IMR-90 (cell line): ENCODE results near the gene FAM3D. TPM values are rescaled to one million over a fixed set of nuclear protein-coding genes. Genes with fewer than 3 reads are reported as not detected.

Source experiments
- ATAC-seq: fragments of 200-7000 bp; cut with Tn5 transposase; 2 replicates; pipeline ENCODE4 v1.9.1; 2020; ENCODE audit warnings: low read depth, mild to moderate bottlenecking, moderate library complexity
- BruUV-seq: library from RNA; stranded (reverse); fragments of 400-500 nt; replicated peaks from 2 replicates; lab custom pipeline; 2021; lab: Mats Ljungman, UMichigan
- CTCF ChIA-PET: fragments of 300-600 bp; formaldehyde crosslinking; extraction: SDS; loops from one replicate; lab custom pipeline; 2021; ENCODE audit warnings: antibody characterized with exemption; lab: Yijun Ruan, JAX
- POLR2A ChIA-PET: fragments of 300-600 bp; sonication (Branson Sonifier 250); formaldehyde crosslinking; loops from one replicate; lab custom pipeline; 2022; ENCODE audit warnings: antibody characterized with exemption; ENCODE audit not compliant: unreplicated experiment; lab: Charles Lee
- DNase-seq: peaks from one replicate; pipeline ENCODE4 v3.0.0; 2013
- H2AFZ ChIP-seq: replicated peaks from 2 replicates; pipeline ENCODE3; 2013; ENCODE audit warnings: low read length, mild to moderate bottlenecking; ENCODE audit not compliant: poor library complexity
- H2AK5ac ChIP-seq: 2 replicates; pipeline ENCODE4 v1.6.1; 2013; ENCODE audit warnings: low read depth, low read length, inconsistent platforms
- H2AK9ac ChIP-seq: replicated peaks from 2 replicates; pipeline ENCODE3; 2013; ENCODE audit warnings: mild to moderate bottlenecking, low read depth, low read length, moderate library complexity; ENCODE audit not compliant: poor library complexity
- H2BK120ac ChIP-seq: 2 replicates; pipeline ENCODE4 v1.6.1; 2013; ENCODE audit warnings: low read depth, low read length, inconsistent platforms
- H2BK15ac ChIP-seq: 3 replicates; pipeline ENCODE4 v1.6.1; 2013; ENCODE audit warnings: low read depth, low read length, inconsistent platforms
- H2BK20ac ChIP-seq: 2 replicates; pipeline ENCODE4 v1.6.1; 2013; ENCODE audit warnings: low read depth, mild to moderate bottlenecking, inconsistent platforms, low read length, moderate library complexity
- H2BK5ac ChIP-seq: 2 replicates; pipeline ENCODE4 v1.6.1; 2013; ENCODE audit warnings: mild to moderate bottlenecking, low read depth, low read length, inconsistent platforms; ENCODE audit not compliant: poor library complexity, severe bottlenecking
- H3K14ac ChIP-seq: replicated peaks from 2 replicates; pipeline ENCODE4 v1.6.1; 2013; ENCODE audit warnings: low read depth, low read length, inconsistent platforms
- H3K18ac ChIP-seq: 2 replicates; pipeline ENCODE4 v1.6.1; 2013; ENCODE audit warnings: low read depth, low read length, control low read depth
- H3K23ac ChIP-seq: 2 replicates; pipeline ENCODE4 v1.6.1; 2013; ENCODE audit warnings: low read depth, low read length, inconsistent platforms
- H3K27ac ChIP-seq: 2 replicates; pipeline ENCODE4 v1.5.1; 2013; ENCODE audit warnings: mild to moderate bottlenecking, control low read depth, low read length; ENCODE audit not compliant: insufficient read depth
- H3K27me3 ChIP-seq: 2 replicates; pipeline ENCODE4 v1.6.1; 2013; ENCODE audit warnings: low read length; ENCODE audit not compliant: control insufficient read depth, insufficient read depth
- H3K36me3 ChIP-seq: 2 replicates; pipeline ENCODE4 v1.6.1; 2013; ENCODE audit warnings: low read length, mixed read lengths; ENCODE audit not compliant: control insufficient read depth, insufficient read depth
- H3K4ac ChIP-seq: 2 replicates; pipeline ENCODE4 v1.6.1; 2013; ENCODE audit warnings: low read depth, low read length, inconsistent platforms
- H3K4me1 ChIP-seq: 2 replicates; pipeline ENCODE4 v1.6.1; 2013; ENCODE audit warnings: low read length, mixed read lengths; ENCODE audit not compliant: control insufficient read depth, insufficient read depth
- H3K4me2 ChIP-seq: 2 replicates; pipeline ENCODE4 v1.6.1; 2013; ENCODE audit warnings: low read depth, mild to moderate bottlenecking, control low read depth, low read length, moderate library complexity
- H3K4me3 ChIP-seq: 2 replicates; pipeline ENCODE4 v1.5.1; 2013; ENCODE audit warnings: low read depth, mild to moderate bottlenecking, control low read depth, low read length, moderate library complexity; ENCODE audit not compliant: insufficient read depth
- H3K56ac ChIP-seq: 2 replicates; pipeline ENCODE4 v1.6.1; 2013; ENCODE audit warnings: low read length, inconsistent platforms; ENCODE audit not compliant: insufficient read depth; ENCODE audit errors: extremely low read depth
- H3K79me1 ChIP-seq, 2 experiments: 2 replicates each; pipeline ENCODE4 v1.6.1; 2013; ENCODE audit warnings: low read length in 2 of 2, inconsistent platforms in 1 of 2, low read depth in 1 of 2
- H3K9ac ChIP-seq: 2 replicates; pipeline ENCODE4 v1.6.1; 2013; ENCODE audit warnings: low read depth, low read length, control low read depth
- H3K9me1 ChIP-seq: 2 replicates; pipeline ENCODE4 v1.6.1; 2013; ENCODE audit warnings: low read length, inconsistent platforms; ENCODE audit not compliant: insufficient read depth
- H3K9me3 ChIP-seq: 2 replicates; pipeline ENCODE4 v1.6.1; 2013; ENCODE audit warnings: low read length; ENCODE audit not compliant: control insufficient read depth, insufficient read depth
- H4K20me1 ChIP-seq: 2 replicates; pipeline ENCODE4 v1.6.1; 2013; ENCODE audit warnings: low read length, inconsistent platforms; ENCODE audit not compliant: insufficient read depth
- H4K5ac ChIP-seq: 2 replicates; pipeline ENCODE4 v1.6.1; 2013; ENCODE audit warnings: mild to moderate bottlenecking, low read depth, low read length, control low read depth
- H4K8ac ChIP-seq, 2 experiments: 2 replicates each; pipeline ENCODE4 v1.6.1; 2013; ENCODE audit warnings: low read depth in 2 of 2, low read length in 2 of 2, control low read depth in 1 of 2, inconsistent platforms in 1 of 2
- H4K91ac ChIP-seq: 2 replicates; pipeline ENCODE4 v1.6.1; 2013; ENCODE audit warnings: low read depth, low read length, inconsistent platforms; ENCODE audit not compliant: insufficient read depth
- BHLHE40 ChIP-seq: fragments of 150-350 bp; IDR thresholded peaks from 2 replicates; pipeline ENCODE4 v1.6.1; 2016; ENCODE audit warnings: mild to moderate bottlenecking, low read depth, low read length
- CHD1 ChIP-seq: IDR thresholded peaks from 2 replicates; pipeline ENCODE4 v1.6.1; 2012; ENCODE audit warnings: low read depth, low read length, improper control_type of control experiment
- MAFK ChIP-seq: IDR thresholded peaks from 2 replicates; pipeline ENCODE4 v1.6.1; 2012; ENCODE audit warnings: low read depth, low read length, improper control_type of control experiment
- MAZ ChIP-seq: IDR thresholded peaks from 2 replicates; pipeline ENCODE4 v1.6.1; 2012; ENCODE audit warnings: low read depth, mild to moderate bottlenecking, low read length, improper control_type of control experiment, moderate library complexity, borderline replicate concordance
- MXI1 ChIP-seq: IDR thresholded peaks from 2 replicates; pipeline ENCODE4 v1.6.1; 2012; ENCODE audit warnings: low read depth, mild to moderate bottlenecking, low read length, moderate library complexity, borderline replicate concordance
- NFE2L2 ChIP-seq: fragments of 150-350 bp; IDR thresholded peaks from 2 replicates; pipeline ENCODE4 v1.6.1; 2016; ENCODE audit warnings: low read depth, mild to moderate bottlenecking, low read length
- POLR2A ChIP-seq: IDR thresholded peaks from 2 replicates; pipeline ENCODE4 v1.6.1; 2012; ENCODE audit warnings: mild to moderate bottlenecking, low read depth, low read length
- RCOR1 ChIP-seq: IDR thresholded peaks from 2 replicates; pipeline ENCODE4 v1.6.1; 2012; ENCODE audit warnings: mild to moderate bottlenecking, low read length, improper control_type of control experiment; ENCODE audit not compliant: insufficient replicate concordance
- WGBS, 2 experiments: methylation state at CpG; one replicate each; pipeline versions ENCODE4 v1.1.5 to v1.1.7; 2013; ENCODE audit warnings: missing lambda C conversion rate in 2 of 2; ENCODE audit not compliant: insufficient read length in 1 of 2; ENCODE audit errors: extremely low coverage in 2 of 2; 5-methylcytosine and 5-hydroxymethylcytosine counted together
- dilution Hi-C: fragments of 300-500 bp; cut with HindIII; formaldehyde crosslinking; loops from one replicate; pipeline ENCODE4 v1.14.3; 2018; ENCODE audit warnings: low sequenced_read_pairs; ENCODE audit not compliant: unreplicated experiment
- in situ Hi-C: fragments of 300-500 bp; cut with MboI; formaldehyde crosslinking; loops from 3 replicates; pipeline ENCODE4 v1.14.3; 2019; ENCODE audit warnings: low sequenced_read_pairs, inconsistent platforms, mixed read lengths
- intact Hi-C: fragments of 100-400 bp; cut with micrococcal nuclease; formaldehyde crosslinking; loops from 2 replicates; pipeline ENCODE4 v1.10.0; 2022
- polyA plus RNA-seq, 3 experiments: library from polyadenylated mRNA; depleted of rRNA; stranded (reverse); fragments of >200 nt; gene quantifications; 2 replicates each; pipeline ENCODE4 v1.2.3, GENCODE V29; 2012; ENCODE audit warnings: low replicate concordance in 1 of 3
- total RNA-seq: library from RNA; depleted of rRNA; stranded (reverse); fragments of >200 nt; gene quantifications from 2 replicates; pipeline ENCODE4 v1.2.3, GENCODE V29; 2012
- TF ChIP-seq, protein P1 (sequence below): conservative IDR thresholded peaks from 2 replicates; pipeline ENCODE4 v1.5.1; 2012; ENCODE audit warnings: mild to moderate bottlenecking, low read depth, low read length, improper control_type of control experiment

Gene FAM3D
- total and polyA plus RNA-seq, 2 of the 4 experiments (the other 2 are of a cell fraction): not detected

DNA sequence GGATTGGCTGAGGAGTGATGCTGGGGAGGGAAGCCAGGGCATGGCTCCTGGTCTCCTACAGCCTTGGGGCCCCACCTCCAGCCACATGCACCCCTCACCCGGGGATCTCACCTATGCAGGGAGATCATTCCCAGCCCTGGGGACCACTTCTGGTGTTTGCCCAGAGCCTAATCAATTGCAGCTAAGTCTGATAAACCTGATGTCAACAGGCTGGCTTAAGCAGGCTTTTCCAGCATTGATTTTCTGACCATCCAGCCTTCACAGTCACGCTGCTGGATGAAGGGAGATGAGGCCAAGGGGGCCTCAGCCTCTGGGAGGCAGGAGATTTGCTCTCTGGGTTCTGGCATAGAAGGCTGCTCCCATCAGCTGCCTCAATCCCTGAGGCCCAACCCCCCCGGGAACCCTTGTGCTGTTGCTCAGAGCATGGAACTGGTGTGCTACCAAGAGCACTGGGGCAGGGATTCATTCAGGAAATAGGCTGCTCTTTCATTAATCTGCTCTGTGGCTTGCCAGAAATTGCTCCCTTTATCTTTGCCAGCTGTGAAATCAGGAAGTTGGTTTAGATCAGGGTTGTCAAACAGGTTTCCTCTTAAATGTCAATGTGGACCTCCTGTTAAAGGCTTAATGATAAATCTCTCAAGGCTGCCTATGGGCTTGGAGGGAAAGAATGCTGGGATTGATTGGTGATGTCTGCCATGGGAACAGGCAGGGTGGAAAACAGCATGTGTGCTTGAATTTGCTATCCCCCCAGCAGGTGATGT lies 19.0 kb downstream of the FAM3D start:
- no peak overlapping the region for H3K4me3 ChIP-seq
- no peak overlapping the region for H3K27ac ChIP-seq
- ATAC-seq (no peak), DNase-seq (no peak)
- no peak overlapping the region for H4K91ac ChIP-seq
- H3K9me3 ChIP-seq: peaks cover 6% of the 10 kb centered on the region
- no peak overlapping the region for H3K4me2 ChIP-seq
- H3K9me1 ChIP-seq: no peaks in the 10 kb centered on the region
- no peaks in the 10 kb centered on the region for H3K36me3 ChIP-seq
- in situ Hi-C loops (loop anchor here (10.0 to 25.0 kb wide), 3 partner anchors 407 to 1165 kb away; partner anchors contain the start of gene CFAP20DC), intact Hi-C loops (loop anchor here (10.0 kb wide), 1 partner anchor 927 kb away; no protein-coding TSS in a partner anchor), dilution Hi-C loops (no loop called here)
- no peak overlapping the region for H4K8ac ChIP-seq
- no peak overlapping the region for H2AK5ac ChIP-seq
- TF ChIP-seq RCOR1 (no peak), MAFK (no peak), MXI1 (no peak), MAZ (no peak), BHLHE40 (no peak), CHD1 (no peak), POLR2A (no peak), NFE2L2 (no peak)
- TF ChIP-seq, protein P1, sequence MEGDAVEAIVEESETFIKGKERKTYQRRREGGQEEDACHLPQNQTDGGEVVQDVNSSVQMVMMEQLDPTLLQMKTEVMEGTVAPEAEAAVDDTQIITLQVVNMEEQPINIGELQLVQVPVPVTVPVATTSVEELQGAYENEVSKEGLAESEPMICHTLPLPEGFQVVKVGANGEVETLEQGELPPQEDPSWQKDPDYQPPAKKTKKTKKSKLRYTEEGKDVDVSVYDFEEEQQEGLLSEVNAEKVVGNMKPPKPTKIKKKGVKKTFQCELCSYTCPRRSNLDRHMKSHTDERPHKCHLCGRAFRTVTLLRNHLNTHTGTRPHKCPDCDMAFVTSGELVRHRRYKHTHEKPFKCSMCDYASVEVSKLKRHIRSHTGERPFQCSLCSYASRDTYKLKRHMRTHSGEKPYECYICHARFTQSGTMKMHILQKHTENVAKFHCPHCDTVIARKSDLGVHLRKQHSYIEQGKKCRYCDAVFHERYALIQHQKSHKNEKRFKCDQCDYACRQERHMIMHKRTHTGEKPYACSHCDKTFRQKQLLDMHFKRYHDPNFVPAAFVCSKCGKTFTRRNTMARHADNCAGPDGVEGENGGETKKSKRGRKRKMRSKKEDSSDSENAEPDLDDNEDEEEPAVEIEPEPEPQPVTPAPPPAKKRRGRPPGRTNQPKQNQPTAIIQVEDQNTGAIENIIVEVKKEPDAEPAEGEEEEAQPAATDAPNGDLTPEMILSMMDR: no peak
- no peaks in the 10 kb centered on the region for H3K79me1 ChIP-seq
- no peaks in the 10 kb centered on the region for H4K20me1 ChIP-seq
- H2BK5ac ChIP-seq: no peak overlapping the region
- no peak overlapping the region for H2BK15ac ChIP-seq
- no peak overlapping the region for H3K9ac ChIP-seq
- no peak overlapping the region for H4K5ac ChIP-seq
- no peak overlapping the region for H3K23ac ChIP-seq
- no peak overlapping the region for H3K56ac ChIP-seq
- no peak overlapping the region for H2AK9ac ChIP-seq
- H2BK120ac ChIP-seq: no peak overlapping the region
- CTCF ChIA-PET: no interaction called here
- H3K18ac ChIP-seq: no peak overlapping the region
- H3K4ac ChIP-seq: no peak overlapping the region
- H3K27me3 ChIP-seq: no peaks in the 10 kb centered on the region; the same call in 1 of the 2 replicates
- no peak overlapping the region for H2AFZ ChIP-seq
- POLR2A ChIA-PET: no interaction called here
- peaks cover 4% of the 10 kb centered on the region for H3K4me1 ChIP-seq
- H3K14ac ChIP-seq: no peak overlapping the region
- WGBS, 2 experiments: 58% methylated on average over 2 of the region's 3 CpGs; no CpG with 5 or more reads in 1 of the 2 experiments
- H2BK20ac ChIP-seq: no peak overlapping the region
- BruUV-seq: no TSS peak
